Stimulated activated CD4-positive, alpha-beta T cell treated with anti-CD3 and anti-CD28 coated beads, TNF-alpha, amount 100 ng/mL, for 4 hours (primary cell): Measurements from ENCODE around the gene NOD2.
A peak's percentile ranks its signal among the peaks of the same experiment; 100 is the strongest.

ENCODE experiments used
- DNase-seq, 3 experiments: peaks; one replicate each; pipeline ENCODE4 v3.0.0-alpha.2; 2020; ENCODE audit warnings: low read depth in 3 of 3

Gene NOD2

DNA sequence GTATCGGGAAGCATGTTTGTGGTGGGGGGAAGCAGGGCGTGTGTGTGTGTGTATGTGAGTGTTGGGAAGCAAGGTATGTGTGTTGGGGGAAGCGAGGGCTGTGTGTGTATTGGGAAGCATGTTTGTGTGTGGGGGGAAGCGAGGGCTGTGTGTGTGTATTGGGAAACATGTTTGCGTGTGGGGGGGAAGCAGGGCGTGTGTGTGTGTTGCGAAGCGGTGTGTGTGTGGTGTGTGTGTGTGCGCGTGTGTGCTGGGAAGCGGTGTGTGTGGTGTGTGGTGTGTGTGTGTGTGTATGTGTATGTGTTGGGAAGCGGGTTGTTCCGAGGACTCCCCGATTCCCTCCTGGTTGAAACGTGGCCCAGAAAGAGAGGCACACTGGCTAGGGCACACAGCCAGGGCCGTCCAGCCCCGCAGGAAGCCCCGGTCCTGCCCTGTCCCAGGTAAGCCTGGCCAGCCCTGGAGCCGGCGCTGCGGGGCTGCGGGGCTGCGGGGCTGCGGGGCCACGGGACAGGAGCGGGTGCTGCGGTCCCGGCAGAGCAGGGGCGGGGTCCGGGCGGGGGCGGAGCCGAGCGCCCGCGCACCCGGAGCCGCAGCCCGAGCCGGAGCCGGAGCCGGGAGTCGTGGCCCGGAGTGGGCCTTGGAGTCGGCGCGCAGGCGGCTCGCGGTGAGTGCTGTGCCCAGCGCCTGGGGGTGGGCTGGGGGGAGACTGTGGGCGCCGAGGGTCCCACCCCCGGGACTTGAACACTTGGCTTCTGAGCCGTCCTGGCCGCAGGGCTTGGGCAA is at the start of gene NOD2:
TSS of gene NOD2 (plus strand) at position 608 of the 783 bp plus-strand sequence. CDS start 5,890 bp downstream, outside the sequence.
- no peak for DNase-seq

DNA sequence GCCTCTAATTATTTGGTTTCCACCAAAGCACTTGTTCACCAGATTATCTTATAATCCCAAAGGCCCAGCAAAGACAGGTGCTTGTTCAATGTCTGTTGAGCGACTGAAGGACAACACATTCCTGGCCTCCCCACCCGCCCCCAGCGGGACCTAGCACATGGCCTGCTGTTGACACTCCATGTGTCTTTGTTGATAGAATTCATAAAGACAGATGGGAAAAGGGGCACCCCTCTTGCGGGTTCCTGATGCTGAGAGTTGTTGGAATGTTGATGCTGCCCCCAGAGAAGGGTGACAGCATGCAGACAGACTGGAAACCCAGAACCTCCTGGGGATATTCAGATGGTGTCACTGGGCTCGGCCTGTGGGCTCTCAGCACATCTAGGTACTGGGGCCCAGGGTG is 49.2 kb upstream of the NOD2 start:
- DNase-seq, result no peak

DNA sequence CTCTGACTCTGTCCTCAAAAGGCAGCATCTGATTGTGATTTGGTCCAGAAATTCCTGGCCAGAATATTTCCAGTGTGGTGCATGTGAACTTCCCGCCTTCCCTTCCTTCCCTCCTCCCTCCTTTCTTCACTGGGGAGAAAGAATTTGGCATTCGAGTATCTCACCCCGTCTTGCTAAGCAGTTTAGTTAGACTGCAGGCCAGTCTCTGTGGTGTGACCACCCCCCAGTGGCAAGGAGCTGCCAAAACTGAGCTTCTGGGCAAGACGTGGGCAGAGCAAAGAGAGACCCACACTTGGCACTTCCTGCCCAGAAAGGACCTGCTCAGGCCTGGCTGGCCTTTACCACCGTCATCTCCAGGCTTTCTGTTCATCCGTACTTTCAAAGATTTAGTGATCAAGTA is 48.7 kb upstream of the NOD2 start:
- no peak for DNase-seq

DNA sequence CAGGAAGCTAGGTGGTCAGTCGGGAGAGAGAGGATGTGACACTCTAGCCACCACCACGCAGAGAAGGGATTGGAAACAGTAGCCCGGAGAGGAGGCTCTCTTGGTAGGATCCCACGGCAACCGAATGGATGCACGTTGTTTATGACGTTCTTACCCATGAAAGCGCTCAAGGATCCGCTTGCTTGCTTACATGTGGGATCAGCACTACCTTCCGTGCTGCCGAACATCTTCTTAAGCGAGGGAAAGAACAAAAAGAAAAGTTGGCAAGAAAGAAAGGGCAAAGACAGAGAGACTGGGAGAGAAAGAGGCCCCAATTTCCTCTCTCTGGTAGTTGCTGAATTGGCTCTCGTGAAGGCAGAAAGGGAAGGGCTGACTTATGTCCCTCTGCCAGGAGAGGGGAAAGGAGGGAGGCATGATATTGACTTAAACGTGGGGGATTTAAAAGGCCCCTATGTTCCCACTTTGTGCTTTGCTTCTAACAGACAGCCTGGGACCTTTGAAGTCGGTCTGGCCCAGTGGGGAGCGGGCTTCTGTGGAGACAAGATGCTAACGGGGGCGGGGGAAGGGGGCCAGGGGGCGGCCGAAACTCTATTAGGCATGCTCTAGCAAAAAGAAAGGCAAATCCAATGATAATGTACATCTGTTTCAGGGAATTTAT is 47.7 kb upstream of the NOD2 start:
- DNase-seq, result no peak

DNA sequence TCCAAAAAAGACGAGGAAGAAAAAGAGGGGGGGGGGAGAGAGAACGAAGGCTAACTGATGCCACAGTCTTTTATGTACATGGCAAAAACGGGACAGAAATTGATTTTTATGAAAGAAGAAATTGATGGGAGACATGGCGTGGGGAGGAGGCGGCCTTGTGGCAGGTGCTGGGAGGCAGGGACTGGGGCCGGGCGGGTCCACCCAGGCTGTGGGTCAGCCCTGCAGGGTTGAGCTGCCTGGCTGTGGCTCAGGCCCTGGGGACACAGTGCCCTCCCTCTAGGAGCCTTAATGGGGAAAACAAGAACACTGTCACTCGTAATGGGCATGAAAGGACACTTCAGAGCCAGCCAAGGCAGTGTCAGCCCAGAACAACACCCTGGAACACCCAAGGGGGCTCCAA is 47.1 kb upstream of the NOD2 start:
- no peak for DNase-seq

DNA sequence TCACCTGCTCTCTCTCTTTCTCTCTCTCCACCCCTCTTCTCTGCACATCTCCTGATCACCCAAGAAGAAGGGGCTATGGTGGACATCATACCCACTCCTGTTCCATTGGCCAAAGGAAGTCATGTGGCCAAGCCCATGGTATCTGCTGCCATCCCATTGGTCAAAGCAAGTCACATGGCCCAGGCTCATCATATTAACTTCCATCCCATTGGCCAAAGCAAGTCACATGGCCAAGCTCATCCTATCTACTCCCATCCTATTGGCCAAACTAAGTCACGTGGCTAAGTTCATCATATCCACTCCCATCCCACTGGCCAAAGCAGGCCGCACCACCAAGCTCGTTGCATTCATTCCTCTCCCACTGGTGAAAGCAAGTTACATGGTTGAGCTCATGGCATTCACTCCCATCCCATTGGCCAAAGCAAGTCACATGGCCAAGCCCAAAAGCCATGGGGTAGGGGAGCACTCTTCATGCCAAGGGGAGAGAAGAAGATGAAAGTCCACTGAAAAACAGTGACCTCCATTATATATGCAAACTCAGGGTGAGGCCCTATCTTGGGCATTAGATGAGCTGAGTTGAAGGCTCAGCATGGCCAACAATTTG is 41.5 kb upstream of the NOD2 start:
- DNase-seq, result no peak

DNA sequence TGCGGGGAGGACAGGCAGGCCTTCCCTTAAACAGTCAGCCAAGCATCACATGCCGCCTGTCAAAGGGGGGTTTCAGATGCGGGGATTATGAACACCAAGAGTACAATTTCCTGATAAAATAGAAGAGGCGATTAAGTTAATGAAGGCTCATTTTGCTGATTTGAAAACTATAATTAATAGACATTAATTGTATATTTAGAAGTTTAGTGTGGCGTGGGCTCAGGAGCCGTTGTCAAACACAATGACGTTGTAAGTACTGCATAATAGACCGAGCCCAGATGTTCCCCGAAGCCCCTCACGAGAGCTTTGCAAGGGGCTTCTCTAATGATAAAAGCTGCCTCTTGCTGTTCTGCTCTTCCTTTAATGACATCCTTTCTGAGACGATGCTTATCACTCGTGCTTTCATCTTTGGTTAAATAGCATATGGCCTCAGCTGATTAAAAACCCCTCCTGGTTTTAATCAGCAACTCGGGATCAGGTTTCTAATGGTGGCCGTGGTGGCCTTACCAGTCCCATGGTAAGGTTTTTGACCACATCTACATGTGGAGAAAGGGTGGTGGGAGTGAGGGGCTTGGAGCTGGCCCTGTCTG is 40.5 kb upstream of the NOD2 start:
- no peak for DNase-seq

DNA sequence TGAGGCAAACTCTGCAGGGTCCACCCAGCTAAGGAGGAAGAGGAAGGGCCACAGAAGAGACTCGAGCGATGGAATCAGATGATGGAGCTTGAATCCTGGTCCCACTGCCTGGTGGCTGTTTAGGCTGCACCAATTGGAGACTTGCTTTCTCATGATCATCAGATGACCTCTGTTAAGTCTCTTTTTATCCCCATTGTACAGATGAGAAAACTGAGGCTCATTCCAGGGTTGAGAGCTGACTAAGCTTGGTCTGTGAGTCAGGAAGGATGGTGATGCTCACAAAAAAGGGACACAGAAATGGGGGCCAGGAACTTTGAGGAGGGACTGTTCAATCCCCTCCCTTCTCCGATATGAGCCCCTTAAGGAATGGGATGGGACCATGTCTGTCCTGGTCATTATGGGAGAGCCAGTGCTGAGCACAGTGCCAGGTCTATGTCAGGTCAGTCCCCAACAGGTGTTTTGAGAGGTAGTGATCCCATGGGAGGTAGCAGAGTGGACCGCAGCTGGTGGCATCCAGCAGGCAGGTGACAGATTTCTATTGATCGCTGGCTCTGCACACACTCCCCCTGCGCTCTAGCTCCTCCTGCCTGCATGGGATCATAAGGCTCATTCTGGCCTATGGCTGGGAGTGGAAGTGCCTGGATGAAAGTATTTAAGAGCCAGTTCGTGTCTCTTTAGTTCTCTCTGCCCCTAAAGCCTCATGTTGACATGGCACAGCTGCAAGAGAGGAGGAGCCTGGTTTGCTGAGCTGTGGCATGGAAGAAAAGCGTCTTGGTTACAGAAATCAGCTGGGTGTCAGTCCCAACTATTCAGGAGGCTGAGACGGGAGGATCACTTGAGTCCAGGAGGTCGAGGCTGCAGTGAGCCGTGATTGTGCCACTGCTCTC is 39.5 kb upstream of the NOD2 start:
- no peak for DNase-seq

DNA sequence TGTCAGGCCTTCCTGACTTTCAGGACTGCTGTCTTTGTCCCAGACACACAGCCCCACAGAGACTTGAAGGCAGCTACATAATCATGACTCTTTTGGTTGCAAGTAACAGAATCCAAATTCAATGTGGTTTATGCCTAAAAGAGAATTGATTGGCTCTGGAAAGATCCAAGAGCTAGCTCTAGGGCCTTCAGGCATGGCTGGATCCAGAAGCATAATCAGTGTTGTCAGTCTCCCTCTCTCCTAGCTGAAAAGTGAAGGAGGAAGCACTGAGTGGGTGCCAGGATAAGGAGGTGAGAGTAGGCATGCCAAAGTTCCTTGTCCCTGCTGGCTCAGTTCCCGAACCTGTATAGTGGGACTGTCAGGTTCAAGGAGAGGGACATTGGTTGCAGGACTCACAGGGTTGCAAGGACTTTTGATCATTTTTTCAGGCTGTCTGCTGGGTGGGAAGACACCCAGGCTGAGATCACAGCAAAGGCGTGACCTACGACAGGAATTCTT is 37.8 kb upstream of the NOD2 start:
- DNase-seq, result no peak

DNA sequence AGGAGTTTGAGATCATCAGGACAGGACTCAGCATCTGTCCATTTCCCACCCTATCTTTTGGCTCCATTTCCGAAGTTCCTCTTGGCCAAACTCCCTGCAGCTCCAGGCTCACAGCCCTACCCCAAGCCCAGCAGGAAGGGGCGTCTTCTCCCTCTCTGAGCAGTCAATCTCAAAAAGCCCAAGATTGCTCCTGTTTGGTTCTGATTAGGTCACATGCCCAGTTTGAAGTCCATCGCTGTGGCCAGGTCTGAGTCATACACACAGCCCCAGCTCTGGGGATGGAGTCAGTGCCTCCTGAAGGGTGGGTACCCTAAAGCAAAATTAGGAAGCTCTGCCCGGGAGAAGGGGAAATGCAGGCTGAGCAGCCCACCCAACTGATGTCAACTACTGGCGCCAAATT is 36.2 kb upstream of the NOD2 start:
- DNase-seq, result no peak

DNA sequence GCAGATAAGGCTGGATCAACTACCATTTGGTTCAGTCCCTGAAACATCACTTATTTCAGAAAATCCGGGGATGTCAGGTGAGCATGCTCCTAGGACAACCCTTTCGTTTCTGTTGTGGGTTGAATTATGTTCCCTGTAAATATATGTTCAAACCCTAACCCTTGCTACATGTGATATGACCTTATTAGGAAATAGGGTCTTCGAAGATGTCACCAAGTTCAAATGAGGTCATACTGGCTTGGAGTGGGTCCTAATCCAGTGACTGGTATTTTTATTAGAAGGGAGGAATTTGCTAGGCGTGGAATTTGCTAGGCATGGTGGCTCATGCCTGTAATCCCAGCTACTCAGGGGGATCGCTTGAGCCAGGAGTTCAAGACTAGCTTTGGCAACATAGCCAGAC is 33.6 kb upstream of the NOD2 start:
- no peak for DNase-seq

DNA sequence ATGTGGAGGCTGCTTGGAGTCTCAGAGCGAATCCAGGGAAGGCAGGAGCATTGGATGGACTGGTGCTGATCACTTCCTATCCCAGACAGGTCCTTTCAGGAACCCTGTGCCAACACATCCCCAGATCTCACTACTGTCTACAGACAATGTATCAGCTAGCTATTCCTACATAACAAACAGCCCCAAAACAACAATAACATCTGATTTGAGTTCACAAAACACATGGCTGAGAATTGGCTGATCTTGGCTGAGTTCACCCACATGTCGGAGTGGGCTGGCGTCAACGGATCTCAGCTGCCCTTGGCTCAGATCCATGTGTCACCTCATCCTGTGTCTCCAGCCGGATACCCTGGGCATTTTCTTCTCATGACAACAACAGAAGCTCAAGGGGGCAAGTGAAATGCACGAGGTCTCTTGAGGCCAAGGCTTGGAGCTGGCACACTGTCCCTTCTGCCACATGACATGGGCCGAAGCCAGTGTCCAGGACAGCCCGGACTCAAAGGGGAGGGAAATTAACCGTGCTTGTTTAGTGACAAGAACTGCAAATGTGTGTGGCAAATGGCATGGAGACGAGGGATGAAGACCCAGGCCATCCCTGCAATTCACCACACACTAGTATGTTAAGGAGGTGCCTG is 31.0 kb upstream of the NOD2 start:
- DNase-seq, result no peak

DNA sequence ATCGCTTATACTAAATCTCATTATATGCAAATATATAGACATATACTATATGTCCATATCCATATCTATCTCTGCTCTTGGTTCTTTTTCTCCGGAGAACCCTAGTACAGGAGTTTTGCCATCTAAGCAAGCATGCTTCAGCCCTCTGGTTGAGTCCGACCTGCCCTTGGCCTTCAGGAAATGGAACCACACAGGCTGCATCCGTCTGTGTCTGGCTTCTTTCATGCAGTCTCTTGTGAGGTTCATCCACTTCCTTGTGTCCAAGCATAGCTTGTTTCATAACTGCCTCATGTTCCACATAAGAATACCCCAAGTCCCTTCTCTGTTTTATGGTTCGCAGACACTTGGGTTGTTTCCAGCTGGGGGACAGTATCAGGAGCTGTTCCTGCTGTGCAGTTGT is 29.1 kb upstream of the NOD2 start:
- DNase-seq, result no peak

DNA sequence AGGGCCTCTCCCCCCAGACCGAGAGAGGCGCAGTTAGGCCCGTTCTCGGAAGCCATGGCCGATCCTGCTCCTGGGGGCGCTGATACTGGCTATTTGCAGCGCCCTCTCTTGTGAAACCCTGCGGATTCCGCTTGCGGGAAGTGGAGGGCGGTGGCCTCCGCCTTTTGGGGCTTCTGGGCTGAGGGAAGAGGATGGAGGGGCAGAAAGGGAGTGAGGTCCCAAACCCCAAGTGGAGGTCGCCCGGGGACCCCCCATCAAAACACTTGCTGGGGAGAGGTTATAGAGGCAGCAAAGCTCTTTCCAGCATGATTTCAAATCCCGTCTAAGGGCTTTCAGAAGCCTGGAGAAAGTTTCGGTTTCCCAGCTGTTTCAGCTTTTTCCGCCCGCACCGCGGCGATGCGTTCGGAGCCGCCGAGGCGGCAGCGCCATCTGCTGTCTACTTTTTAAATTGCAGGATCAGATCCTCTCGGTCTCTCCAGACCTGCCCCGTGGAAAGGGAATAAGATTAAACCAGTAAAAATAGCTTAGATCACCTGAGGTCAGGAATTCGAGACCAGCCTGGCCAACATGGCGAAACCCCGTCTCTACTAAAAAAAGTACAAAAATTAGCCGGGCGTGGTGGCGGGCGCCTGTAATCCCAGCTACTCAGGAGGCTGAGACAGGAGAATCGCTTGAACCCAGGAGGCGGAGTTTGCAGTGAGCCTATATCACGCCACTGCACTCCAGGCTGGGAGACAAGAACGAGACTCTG is 28.1 kb upstream of the NOD2 start:
- DNase-seq, result peak; percentile 64 to 79 (median 75)

DNA sequence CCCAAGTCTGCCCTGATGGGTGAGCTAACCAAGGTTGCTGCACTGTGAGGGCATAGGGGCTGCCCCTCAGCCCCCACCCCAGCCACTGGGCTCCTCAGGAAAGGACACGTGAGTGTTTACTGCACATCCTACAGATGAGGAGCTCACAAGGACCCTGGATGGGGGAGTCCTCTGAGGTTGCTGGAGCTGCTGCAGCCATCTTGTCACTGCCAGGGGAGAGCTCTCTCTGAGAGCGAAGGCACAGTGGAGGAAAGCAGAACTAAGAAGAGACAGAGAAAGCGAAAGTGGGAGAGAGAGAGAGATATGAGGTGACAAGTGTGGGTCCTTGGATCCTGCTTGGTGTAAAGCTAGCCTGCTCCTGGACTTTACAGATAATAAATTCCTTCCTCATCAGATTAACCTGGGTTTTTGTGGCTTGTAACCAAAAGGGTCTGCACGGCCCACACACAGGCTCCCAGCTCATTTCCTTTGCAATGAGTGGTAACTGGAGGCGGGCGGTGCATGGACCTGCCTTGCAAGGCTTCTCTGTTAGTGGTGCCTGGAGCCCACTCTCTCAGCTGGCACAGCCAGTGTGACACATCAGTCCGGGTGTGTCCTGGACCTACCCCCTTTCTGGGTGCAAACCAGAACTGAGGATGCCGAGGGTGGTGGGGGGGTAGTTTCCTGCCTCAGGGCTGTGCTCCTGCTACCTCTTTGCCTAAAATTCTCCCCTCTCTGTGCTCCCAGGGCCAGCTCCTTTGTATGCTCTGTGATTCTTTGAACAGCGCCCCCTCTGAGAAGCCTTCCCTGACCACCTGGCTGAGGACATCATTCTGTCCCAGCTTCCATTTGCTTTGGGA is 26.5 kb upstream of the NOD2 start:
- DNase-seq, result peak in 1 of 3 experiments; percentile 32

DNA sequence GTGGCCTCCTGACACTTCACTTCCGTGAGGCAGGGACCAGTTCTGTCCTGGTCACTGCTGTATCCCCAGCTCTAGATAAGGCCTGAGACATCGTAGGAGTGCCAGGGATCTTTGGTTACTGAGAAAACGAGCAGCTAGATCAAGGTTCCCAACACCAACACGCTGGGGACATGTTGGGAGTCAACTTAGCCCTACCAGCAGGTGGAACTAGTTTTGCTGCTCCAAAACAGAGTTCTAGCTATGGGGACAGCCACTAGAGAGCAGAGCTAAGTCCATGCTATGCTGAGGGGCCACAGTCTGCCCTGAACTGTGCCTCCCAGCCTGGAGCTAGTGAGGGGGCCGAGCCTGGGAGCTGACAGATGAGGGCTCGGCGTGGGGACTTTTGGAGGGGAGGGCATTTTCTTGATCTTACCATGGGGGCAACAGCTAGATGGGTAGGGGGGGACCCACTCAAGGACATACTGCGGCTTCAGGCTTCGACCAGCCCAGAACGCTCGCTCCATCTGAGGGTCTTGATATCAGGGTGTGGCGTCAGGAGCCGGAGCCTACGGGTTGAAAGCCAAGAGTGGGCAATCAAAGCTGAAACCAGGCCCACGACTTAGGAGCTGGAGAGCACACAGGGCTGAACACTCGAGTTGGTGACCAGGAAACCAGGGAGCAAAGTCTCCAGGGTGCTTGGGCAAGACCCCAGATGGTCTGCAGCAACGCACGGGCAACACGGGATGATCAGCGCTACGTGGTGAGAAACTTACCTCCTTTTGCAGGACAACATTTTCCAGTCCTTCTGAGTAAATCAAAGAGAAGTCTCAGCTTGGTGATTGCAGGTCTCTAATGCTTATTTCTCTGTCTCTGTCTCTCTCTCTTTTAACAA is 25.7 kb upstream of the NOD2 start:
- DNase-seq, result no peak

DNA sequence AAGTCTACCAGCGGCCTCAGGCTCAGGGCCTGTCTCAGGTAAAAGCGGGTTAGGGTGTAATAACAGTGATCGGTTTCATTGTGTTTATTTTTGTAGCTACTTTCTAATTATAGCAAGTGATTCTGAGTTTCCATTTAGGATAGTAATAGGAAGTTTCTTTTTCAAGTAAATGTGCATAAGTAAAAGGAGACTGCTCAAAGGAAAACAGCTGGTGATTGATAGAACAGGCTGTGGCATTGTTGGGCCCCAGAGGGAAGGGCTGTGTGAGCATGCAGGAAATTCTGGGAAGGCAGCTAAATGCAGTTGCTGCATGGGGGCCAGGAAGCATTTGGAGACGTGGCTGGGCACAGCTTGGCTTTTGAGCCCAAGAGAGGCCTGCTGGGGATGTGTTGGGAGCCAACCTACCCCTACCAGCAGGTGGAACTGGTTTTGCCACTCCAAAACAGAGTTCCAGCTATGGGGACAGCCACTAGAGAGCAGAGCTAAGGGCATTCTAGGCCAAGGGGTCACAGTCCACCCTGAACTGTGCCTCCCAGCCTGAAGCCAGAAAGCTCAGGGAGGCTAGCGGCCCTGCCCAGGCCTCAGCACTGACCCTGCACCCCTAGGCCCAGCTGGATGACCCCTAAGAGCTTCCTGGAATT is 24.9 kb upstream of the NOD2 start:
- DNase-seq, result no peak

DNA sequence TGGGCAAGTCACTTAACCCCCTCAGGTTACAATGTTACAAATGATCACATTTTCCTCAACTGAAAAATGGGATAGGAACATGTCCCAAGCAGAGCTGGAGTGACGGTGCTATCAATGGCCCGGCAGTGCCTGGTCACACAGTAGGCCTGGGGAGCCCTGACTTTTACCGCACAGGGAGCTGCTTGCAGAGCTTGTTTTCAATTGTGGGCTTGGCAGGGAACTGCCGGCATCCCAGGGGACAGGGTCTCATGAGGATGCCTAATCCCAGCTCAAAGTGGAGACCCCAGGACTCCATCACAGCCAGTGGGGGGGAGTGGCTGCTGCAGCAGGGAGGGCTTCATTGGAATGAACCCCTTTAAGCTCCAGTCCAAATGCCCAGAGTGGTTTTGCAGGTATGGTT is 23.7 kb upstream of the NOD2 start:
- DNase-seq, result no peak
